Colonic mucosa (tissue), 4 donors: ENCODE data around the gene COQ8A. TPM values are rescaled to one million over a fixed set of nuclear protein-coding genes. Genes with fewer than 3 reads are reported as not detected.

Experiments
- DNase-seq: peaks from one replicate; pipeline ENCODE4 v3.0.0-alpha.2; 2020
- H3K27ac ChIP-seq: fragments of 200-600 bp; one replicate; pipeline ENCODE4 v1.8.0; 2021
- H3K27me3 ChIP-seq: fragments of 200-600 bp; one replicate; pipeline ENCODE4 v1.8.0; 2021
- H3K36me3 ChIP-seq: fragments of 200-600 bp; one replicate; pipeline ENCODE4 v1.8.0; 2021
- H3K4me1 ChIP-seq: fragments of 200-600 bp; one replicate; pipeline ENCODE4 v1.8.0; 2021; ENCODE audit warnings: mild to moderate bottlenecking
- H3K4me3 ChIP-seq: fragments of 200-600 bp; one replicate; pipeline ENCODE4 v1.8.0; 2021
- H3K9ac ChIP-seq, 2 donors: one replicate each; pipeline ENCODE4 v1.7.0; 2013; ENCODE audit warnings: control low read depth in 2 of 2, low read depth in 2 of 2, low read length in 2 of 2
- H3K9me3 ChIP-seq: fragments of 200-600 bp; one replicate; pipeline ENCODE4 v1.8.0; 2021
- CTCF ChIP-seq: fragments of 200-600 bp; IDR thresholded peaks from one replicate; pipeline ENCODE4 v1.8.0; 2022; ENCODE audit warnings: antibody characterized with exemption, mild to moderate bottlenecking
- intact Hi-C: fragments of 100-400 bp; cut with DNase I; formaldehyde crosslinking; loops from one replicate; pipeline ENCODE4 v1.14.1; 2022
- total RNA-seq, 2 donors: library from RNA; stranded (reverse); fragmentation: NEBNext Ultra II Directional in 1 of 2; extraction: Animal tissue kit (Norgen Biotek cat#: 25700) in 1 of 2; gene quantifications; one replicate each; pipeline ENCODE4 v1.2.1, GENCODE V29; 2021
- donor health status: healthy.
- donor health status: DM: no; HTN: no; CAD: no.
- donor health status: DM: no; HTN: no; CAD: no.

The COQ8A gene
- total RNA-seq, 2 donors from 2014 or later, result 56.3 to 58.1 TPM

- intact Hi-C loops, result no loop called here
- Histone ChIP-seq H3K9ac (no peak overlapping the region), H3K9me3 (no peaks in the 10 kb centered on the region), H3K27me3 (no peaks in the 10 kb centered on the region), H3K4me1 (no peaks in the 10 kb centered on the region), H3K36me3 (no peaks in the 10 kb centered on the region), H3K4me3 (no peak overlapping the region), H3K27ac (no peak overlapping the region)
- DNase-seq, result no peak
- no peak for TF ChIP-seq CTCF
Measured at GRCh38 chr1:226976276-226976977, 36.3 kb downstream of the COQ8A start.

GRCh38 chr1:226976978-226977642 is 37.0 kb downstream of the COQ8A start:
- no peaks in the 10 kb centered on the region for H3K27me3 ChIP-seq
- no peak overlapping the region for H3K27ac ChIP-seq
- no peak for TF ChIP-seq CTCF
- no peak overlapping the region for H3K9ac ChIP-seq
- no peaks in the 10 kb centered on the region for H3K36me3 ChIP-seq
- intact Hi-C loops, result no loop called here
- H3K4me1 ChIP-seq, result no peaks in the 10 kb centered on the region
- no peaks in the 10 kb centered on the region for H3K9me3 ChIP-seq
- H3K4me3 ChIP-seq, result no peak overlapping the region
- DNase-seq, result no peak

GRCh38 chr1:226977643-226978431 is 37.7 kb downstream of the COQ8A start:
- Histone ChIP-seq H3K4me3 (no peak overlapping the region), H3K27ac (no peak overlapping the region), H3K36me3 (no peaks in the 10 kb centered on the region), H3K27me3 (no peaks in the 10 kb centered on the region), H3K9ac (no peak overlapping the region), H3K4me1 (no peaks in the 10 kb centered on the region), H3K9me3 (no peaks in the 10 kb centered on the region)
- DNase-seq, result no peak
- no peak for TF ChIP-seq CTCF
- intact Hi-C loops, result no loop called here

GRCh38 chr1:226978432-226979114 is 38.5 kb downstream of the COQ8A start:
- Histone ChIP-seq H3K4me3 (no peak overlapping the region), H3K9ac (no peak overlapping the region), H3K27ac (no peak overlapping the region), H3K36me3 (no peaks in the 10 kb centered on the region), H3K27me3 (no peaks in the 10 kb centered on the region), H3K9me3 (no peaks in the 10 kb centered on the region), H3K4me1 (no peaks in the 10 kb centered on the region)
- DNase-seq, result no peak
- no peak for TF ChIP-seq CTCF
- intact Hi-C loops, result no loop called here

GRCh38 chr1:226979115-226979516 is 39.0 kb downstream of the COQ8A start:
- intact Hi-C loops, result no loop called here
- H3K9ac ChIP-seq, result no peak overlapping the region
- no peak for TF ChIP-seq CTCF
- H3K27ac ChIP-seq, result no peak overlapping the region
- no peak overlapping the region for H3K4me3 ChIP-seq
- no peaks in the 10 kb centered on the region for H3K4me1 ChIP-seq
- DNase-seq, result no peak
- no peaks in the 10 kb centered on the region for H3K27me3 ChIP-seq
- no peaks in the 10 kb centered on the region for H3K36me3 ChIP-seq
- no peaks in the 10 kb centered on the region for H3K9me3 ChIP-seq
